ENCODE data around the gene TMSB10.

TMSB10 gene

DNA sequence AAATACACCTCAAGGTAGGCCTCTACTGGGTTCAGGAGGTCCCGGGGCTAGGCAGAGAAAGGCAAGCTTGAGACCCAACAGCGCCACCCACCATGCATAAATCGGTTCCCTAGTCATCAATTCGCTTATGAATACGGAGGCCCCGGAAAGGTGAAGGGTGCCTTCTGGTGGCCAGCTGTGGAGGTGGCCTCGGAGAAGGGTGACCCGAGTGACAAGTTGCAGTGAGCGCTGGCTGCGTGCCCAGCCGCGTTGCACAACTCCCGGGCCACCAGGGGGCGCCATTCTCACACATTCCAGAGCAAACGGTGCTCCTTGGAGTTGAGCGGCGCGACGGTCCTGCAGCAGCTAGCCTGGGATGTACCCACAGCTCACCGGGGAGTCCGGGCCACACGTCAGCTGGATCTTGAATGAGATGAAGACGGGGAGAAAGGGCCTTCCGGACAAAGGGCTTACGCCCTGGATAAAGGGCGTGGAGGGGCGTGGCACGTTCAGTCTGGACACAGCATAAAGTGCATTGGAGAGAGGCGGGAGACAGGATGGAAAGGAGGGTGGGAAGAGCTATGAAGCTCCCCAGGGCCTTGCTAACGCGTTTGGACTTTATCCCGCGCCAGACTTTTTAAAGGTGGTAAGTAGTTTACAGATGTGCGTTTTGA, 20.4 kb downstream of the TMSB10 start:
- Histone ChIP-seq H3K36me3 (ENCODE audit: insufficient read depth) (no peaks in the 10 kb centered on the region), H3K4me2 (peak overlapping the region; percentile 85), H4K20me1 (ENCODE audit: insufficient read depth) (no peaks in the 10 kb centered on the region), H3K4me1 (ENCODE audit: low read depth, poor library complexity, severe bottlenecking) (peaks cover 38% of the 10 kb centered on the region), H3K79me2 (ENCODE audit: insufficient read depth, low read depth) (no peaks in the 10 kb centered on the region), H3K9ac (peak overlapping the region; percentile 61), H2AFZ (ENCODE audit: low read depth) (peak overlapping the region; percentile 99), H3K4me3 (IDR thresholded peaks at IDR 0.05; ENCODE audit: insufficient read depth, low read depth, low read length) (peak overlapping the region; percentile 99), H3K27me3 (ENCODE audit: insufficient read depth, low read depth) (no peaks in the 10 kb centered on the region), H3K27ac (peak overlapping the region; percentile 67)
- TF ChIP-seq, protein P1, sequence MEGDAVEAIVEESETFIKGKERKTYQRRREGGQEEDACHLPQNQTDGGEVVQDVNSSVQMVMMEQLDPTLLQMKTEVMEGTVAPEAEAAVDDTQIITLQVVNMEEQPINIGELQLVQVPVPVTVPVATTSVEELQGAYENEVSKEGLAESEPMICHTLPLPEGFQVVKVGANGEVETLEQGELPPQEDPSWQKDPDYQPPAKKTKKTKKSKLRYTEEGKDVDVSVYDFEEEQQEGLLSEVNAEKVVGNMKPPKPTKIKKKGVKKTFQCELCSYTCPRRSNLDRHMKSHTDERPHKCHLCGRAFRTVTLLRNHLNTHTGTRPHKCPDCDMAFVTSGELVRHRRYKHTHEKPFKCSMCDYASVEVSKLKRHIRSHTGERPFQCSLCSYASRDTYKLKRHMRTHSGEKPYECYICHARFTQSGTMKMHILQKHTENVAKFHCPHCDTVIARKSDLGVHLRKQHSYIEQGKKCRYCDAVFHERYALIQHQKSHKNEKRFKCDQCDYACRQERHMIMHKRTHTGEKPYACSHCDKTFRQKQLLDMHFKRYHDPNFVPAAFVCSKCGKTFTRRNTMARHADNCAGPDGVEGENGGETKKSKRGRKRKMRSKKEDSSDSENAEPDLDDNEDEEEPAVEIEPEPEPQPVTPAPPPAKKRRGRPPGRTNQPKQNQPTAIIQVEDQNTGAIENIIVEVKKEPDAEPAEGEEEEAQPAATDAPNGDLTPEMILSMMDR (conservative IDR thresholded peaks at IDR 0.05; ENCODE audit: low read depth, low read length): peak; percentile 99

DNA sequence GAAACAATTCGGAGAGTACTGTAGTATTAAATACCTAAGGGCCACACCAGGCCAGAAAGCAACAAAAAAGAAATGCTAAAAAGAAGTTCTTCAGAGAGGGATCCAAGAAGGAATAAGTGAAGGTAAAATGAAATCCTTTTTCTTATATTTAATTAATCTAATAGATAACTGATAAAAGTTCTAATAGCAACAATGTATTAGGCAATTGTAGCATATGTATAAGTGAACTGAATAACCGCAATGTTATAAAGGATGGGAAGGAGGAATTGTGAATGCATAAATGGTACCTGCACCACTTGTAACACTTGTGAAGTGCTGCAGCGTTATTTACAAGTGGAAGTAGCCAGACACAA, 21.8 kb downstream of the TMSB10 start:
- Histone ChIP-seq H3K4me1 (ENCODE audit: low read depth, poor library complexity, severe bottlenecking) (peaks cover 52% of the 10 kb centered on the region), H2AFZ (ENCODE audit: low read depth) (peak overlapping the region; percentile 99; the same call in 1 of the 2 replicates), H3K27ac (peak overlapping the region; percentile 67), H3K27me3 (ENCODE audit: insufficient read depth, low read depth) (no peaks in the 10 kb centered on the region), H3K4me3 (IDR thresholded peaks at IDR 0.05; ENCODE audit: insufficient read depth, low read depth, low read length) (no peak overlapping the region), H3K4me2 (peak overlapping the region; percentile 85), H3K36me3 (ENCODE audit: insufficient read depth) (no peaks in the 10 kb centered on the region), H3K9ac (peak overlapping the region; percentile 61; the same call in 1 of the 2 replicates), H3K79me2 (ENCODE audit: insufficient read depth, low read depth) (no peaks in the 10 kb centered on the region), H4K20me1 (ENCODE audit: insufficient read depth) (no peaks in the 10 kb centered on the region)
- TF ChIP-seq, protein P1 (conservative IDR thresholded peaks at IDR 0.05; ENCODE audit: low read depth, low read length): 0 out of 2 replicates have a peak, but pooled peaks have one; percentile 1

DNA sequence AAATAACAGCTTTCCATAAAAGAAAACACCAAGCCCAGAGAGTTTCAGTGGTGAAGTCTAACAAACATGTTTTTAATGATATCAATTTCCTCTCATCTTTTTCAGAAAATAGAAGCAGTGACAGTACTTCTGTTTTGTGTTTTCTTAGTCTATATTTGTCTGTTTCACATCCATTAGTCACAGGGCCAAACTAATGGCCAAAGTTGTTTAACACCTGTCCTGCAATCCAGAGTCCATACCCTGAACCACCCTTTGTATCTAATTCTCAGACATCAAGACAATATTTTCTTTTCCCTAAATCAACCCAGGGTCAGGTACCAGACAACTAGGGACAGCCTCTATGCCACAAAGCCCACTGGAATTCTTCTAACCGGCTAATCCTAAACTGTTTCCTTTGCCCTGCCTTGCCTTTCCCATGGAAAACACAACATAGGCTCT, 25.9 kb downstream of the TMSB10 start:
- no peak overlapping the region for H3K4me3 ChIP-seq (IDR thresholded peaks at IDR 0.05; ENCODE audit: insufficient read depth, low read depth, low read length)
- H3K9ac ChIP-seq: peak overlapping the region; percentile 14; the same call in 1 of the 2 replicates
- no peaks in the 10 kb centered on the region for H3K79me2 ChIP-seq (ENCODE audit: insufficient read depth, low read depth)
- H3K36me3 ChIP-seq (ENCODE audit: insufficient read depth): no peaks in the 10 kb centered on the region
- H3K4me2 ChIP-seq: peak overlapping the region; percentile 74
- no peaks in the 10 kb centered on the region for H4K20me1 ChIP-seq (ENCODE audit: insufficient read depth)
- no peaks in the 10 kb centered on the region for H3K27me3 ChIP-seq (ENCODE audit: insufficient read depth, low read depth)
- no peak overlapping the region for H2AFZ ChIP-seq (ENCODE audit: low read depth)
- TF ChIP-seq, protein P1 (conservative IDR thresholded peaks at IDR 0.05; ENCODE audit: low read depth, low read length): no peak
- peak overlapping the region; percentile 41 for H3K27ac ChIP-seq
- H3K4me1 ChIP-seq (ENCODE audit: low read depth, poor library complexity, severe bottlenecking): peaks cover 58% of the 10 kb centered on the region

DNA sequence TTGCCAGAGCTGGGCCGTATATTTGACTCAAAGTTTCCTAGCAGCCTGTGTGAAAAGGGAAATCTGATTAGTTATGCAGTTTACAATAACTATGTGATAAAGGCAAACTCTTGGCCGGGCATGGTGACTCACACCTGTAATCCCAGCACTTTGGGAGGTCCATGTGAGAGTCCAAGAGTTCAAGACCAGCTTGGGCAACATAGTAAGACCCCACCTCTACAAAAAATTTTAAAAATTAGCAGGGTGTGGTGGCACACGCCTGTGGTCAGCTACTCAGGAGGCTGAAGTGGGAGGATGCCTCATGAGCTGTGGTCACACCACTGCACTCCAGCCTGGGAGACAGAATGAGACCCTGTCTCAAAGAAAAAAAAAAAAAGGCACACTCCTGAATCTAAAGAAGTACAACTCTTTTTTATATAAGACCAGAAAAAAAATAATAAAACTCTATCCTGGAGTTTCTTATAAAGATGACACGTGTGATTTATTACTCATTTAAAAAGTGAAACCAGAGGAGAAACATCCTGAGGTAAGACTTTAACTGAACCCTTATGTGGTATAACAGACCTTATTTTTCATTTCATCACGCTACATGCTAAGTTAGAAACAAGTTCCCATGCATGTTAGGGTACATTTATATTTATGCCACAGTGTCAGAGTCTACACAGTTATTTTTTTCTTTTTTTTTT, 32.9 kb downstream of the TMSB10 start:
- Histone ChIP-seq H3K4me2 (peak overlapping the region; percentile 97), H3K79me2 (ENCODE audit: insufficient read depth, low read depth) (no peaks in the 10 kb centered on the region), H3K4me3 (IDR thresholded peaks at IDR 0.05; ENCODE audit: insufficient read depth, low read depth, low read length) (no peak overlapping the region), H3K36me3 (ENCODE audit: insufficient read depth) (no peaks in the 10 kb centered on the region), H3K27me3 (ENCODE audit: insufficient read depth, low read depth) (no peaks in the 10 kb centered on the region), H3K27ac (peak overlapping the region; percentile 100), H3K4me1 (ENCODE audit: low read depth, poor library complexity, severe bottlenecking) (peaks cover 71% of the 10 kb centered on the region), H3K9ac (peak overlapping the region; percentile 93; the same call in 1 of the 2 replicates), H2AFZ (ENCODE audit: low read depth) (peak overlapping the region; percentile 59; the same call in 1 of the 2 replicates), H4K20me1 (ENCODE audit: insufficient read depth) (no peaks in the 10 kb centered on the region)
- TF ChIP-seq, protein P1 (conservative IDR thresholded peaks at IDR 0.05; ENCODE audit: low read depth, low read length): no peak
